ENCODE data around the gene HIPK4.

DNA sequence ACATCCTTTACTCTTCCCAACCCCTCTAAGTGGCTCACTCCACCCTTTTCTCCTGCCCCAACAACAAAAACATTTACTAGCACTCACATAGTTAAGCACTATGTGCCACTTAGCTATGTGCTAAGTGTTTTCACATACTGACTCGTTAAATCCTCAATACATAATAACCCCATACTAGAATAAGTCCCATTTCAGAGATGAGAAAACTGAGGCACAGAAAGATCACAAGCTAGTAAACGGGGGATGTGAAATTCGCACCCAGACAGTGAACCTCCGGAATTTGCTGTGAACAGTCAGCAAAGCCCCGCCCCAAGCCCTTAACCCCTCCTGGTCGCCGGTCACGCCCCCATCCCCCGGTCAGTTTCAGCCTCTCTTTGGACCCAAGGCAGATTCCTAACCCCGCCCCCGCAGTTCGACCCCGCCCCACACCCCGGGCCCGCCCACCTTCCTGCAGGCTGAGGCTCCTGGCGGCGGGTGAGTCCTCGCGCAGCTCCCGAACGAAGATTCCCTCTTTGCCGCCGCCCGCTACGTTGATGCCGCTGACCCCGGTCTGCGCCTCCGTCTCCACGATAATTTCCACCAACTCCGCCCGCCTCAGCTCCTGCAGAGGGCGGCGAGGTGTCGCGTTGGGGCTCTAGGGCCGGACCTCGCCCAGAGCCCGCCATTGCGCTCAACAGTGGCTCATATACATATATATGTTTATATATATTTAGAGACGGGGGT, 13.4 kb upstream of the HIPK4 start:
- TF ChIP-seq CTCF (conservative IDR thresholded peaks at IDR 0.05; ENCODE audit: low read depth, low read length): no peak
- no peak for TF ChIP-seq EZH2 (IDR thresholded peaks at IDR 0.05; ENCODE audit: borderline replicate concordance, low read depth, low read length, poor library complexity, severe bottlenecking)
